Right atrium auricular region (tissue), 2 donors: ENCODE results near the gene FETUB. TPM values are rescaled to one million over a fixed set of nuclear protein-coding genes. Genes with fewer than 3 reads are reported as not detected.

Experiments used
- DNase-seq: peaks from one replicate; pipeline ENCODE4 v3.0.0-alpha.2; 2019; ENCODE audit warnings: low spot score
- H3K27ac ChIP-seq, 2 donors: fragments of 200-600 bp; sonication (generic); 1 replicate in 1 of 2; 2 replicates in 1 of 2; pipeline ENCODE4 v1.5.1; 2016 to 2019
- H3K27me3 ChIP-seq, 2 donors: fragments of 200-600 bp; sonication (generic); one replicate each; pipeline versions ENCODE4 v1.5.1 to v1.6.0; 2017 to 2019
- H3K36me3 ChIP-seq: fragments of 200-600 bp; sonication (generic); one replicate; pipeline ENCODE4 v1.5.1; 2016
- H3K4me1 ChIP-seq, 2 donors: fragments of 200-600 bp; sonication (generic); one replicate each; pipeline versions ENCODE4 v1.5.1 to v1.6.0; 2017 to 2019
- H3K4me3 ChIP-seq, 2 donors: fragments of 200-600 bp; sonication (generic); 1 replicate in 1 of 2; 2 replicates in 1 of 2; pipeline ENCODE4 v1.5.1; 2017 to 2019; ENCODE audit warnings: mild to moderate bottlenecking in 1 of 2, moderate library complexity in 1 of 2
- H3K9me3 ChIP-seq, 2 donors: fragments of 200-600 bp; sonication (generic); one replicate each; pipeline ENCODE4 v1.5.1; 2019
- CTCF ChIP-seq, 2 donors: fragments of 200-600 bp; sonication (generic); IDR thresholded peaks; one replicate each; pipeline ENCODE4 v1.5.1; 2019; ENCODE audit warnings: antibody characterized with exemption in 2 of 2
- total RNA-seq, 2 donors: library from RNA; depleted of rRNA; stranded (reverse); fragments of >200 nt; gene quantifications; one replicate each; pipeline ENCODE4 v1.1.0, GENCODE V29; 2016

FETUB gene
- total RNA-seq, 2 donors from 2014 or later = not detected

GRCh38 chr3:186620213-186621092 lies 19.7 kb upstream of the FETUB start:
- Histone ChIP-seq H3K4me3 (no peak overlapping the region), H3K4me1 (peaks cover 0 to 9% of the 10 kb centered on the region in 2 donors), H3K9me3 (no peaks in the 10 kb centered on the region), H3K27ac (no peak overlapping the region), H3K27me3 (no peaks in the 10 kb centered on the region), H3K36me3 (no peaks in the 10 kb centered on the region)
- no peak for DNase-seq
- TF ChIP-seq CTCF (IDR thresholded peaks at IDR 0.05) = no peak

GRCh38 chr3:186621894-186622650 lies 18.1 kb upstream of the FETUB start:
- TF ChIP-seq CTCF (IDR thresholded peaks at IDR 0.05) = no peak
- Histone ChIP-seq H3K9me3 (no peaks in the 10 kb centered on the region), H3K27me3 (no peaks in the 10 kb centered on the region), H3K36me3 (no peaks in the 10 kb centered on the region), H3K27ac (no peak overlapping the region), H3K4me3 (no peak overlapping the region), H3K4me1 (peaks cover 0 to 4% of the 10 kb centered on the region in 2 donors)
- DNase-seq = no peak

GRCh38 chr3:186622651-186623310 lies 17.4 kb upstream of the FETUB start:
- Histone ChIP-seq H3K27me3 (no peaks in the 10 kb centered on the region), H3K4me1 (no peaks in the 10 kb centered on the region), H3K4me3 (no peak overlapping the region), H3K36me3 (no peaks in the 10 kb centered on the region), H3K27ac (no peak overlapping the region), H3K9me3 (no peaks in the 10 kb centered on the region)
- DNase-seq = no peak
- no peak for TF ChIP-seq CTCF (IDR thresholded peaks at IDR 0.05)

GRCh38 chr3:186624598-186624997 lies 15.6 kb upstream of the FETUB start:
- TF ChIP-seq CTCF (IDR thresholded peaks at IDR 0.05) = no peak
- Histone ChIP-seq H3K4me1 (no peaks in the 10 kb centered on the region), H3K4me3 (no peak overlapping the region), H3K9me3 (no peaks in the 10 kb centered on the region), H3K27ac (no peak overlapping the region), H3K27me3 (no peaks in the 10 kb centered on the region), H3K36me3 (no peaks in the 10 kb centered on the region)
- DNase-seq = no peak

GRCh38 chr3:186625600-186626042 lies 14.6 kb upstream of the FETUB start:
- no peak for TF ChIP-seq CTCF (IDR thresholded peaks at IDR 0.05)
- H3K27me3 ChIP-seq = no peaks in the 10 kb centered on the region
- DNase-seq = no peak
- no peaks in the 10 kb centered on the region for H3K9me3 ChIP-seq
- no peaks in the 10 kb centered on the region for H3K36me3 ChIP-seq
- H3K27ac ChIP-seq = no peak overlapping the region
- no peaks in the 10 kb centered on the region for H3K4me1 ChIP-seq
- H3K4me3 ChIP-seq = no peak overlapping the region
